Activated CD4-positive, alpha-beta T cell treated with anti-CD3 and anti-CD28 coated beads, Interleukin-2, amount 10 ng/mL, durations not matched to agents 24 days and 14 days (primary cell): ENCODE data around the gene RBFOX2. TPM values are rescaled to one million over a fixed set of nuclear protein-coding genes. Genes with fewer than 3 reads are reported as not detected.

Experiments used
- DNase-seq: peaks from one replicate; pipeline ENCODE4 v3.0.0; 2022
- H3K27ac Mint-ChIP-seq: one replicate; pipeline ENCODE4 v1.8.0; 2022; ENCODE audit warnings: mild to moderate bottlenecking, mixed read lengths
- H3K27me3 Mint-ChIP-seq: one replicate; pipeline ENCODE4 v1.8.0; 2022; ENCODE audit warnings: mixed read lengths
- H3K36me3 Mint-ChIP-seq: one replicate; pipeline ENCODE4 v1.8.0; 2022; ENCODE audit warnings: low read depth, mild to moderate bottlenecking, mixed read lengths
- H3K4me1 Mint-ChIP-seq: one replicate; pipeline ENCODE4 v1.8.0; 2021; ENCODE audit warnings: mixed read lengths
- H3K4me3 Mint-ChIP-seq: one replicate; pipeline ENCODE4 v1.8.0; 2022; ENCODE audit warnings: mild to moderate bottlenecking, moderate library complexity, mixed read lengths
- H3K9me3 Mint-ChIP-seq: one replicate; pipeline ENCODE4 v1.8.0; 2021; ENCODE audit warnings: mixed read lengths
- intact Hi-C: fragments of 100-400 bp; cut with micrococcal nuclease; formaldehyde crosslinking; loops from one replicate; pipeline ENCODE4 v1.15.1; 2023
- total RNA-seq: library from RNA; stranded (reverse); gene quantifications from 2 replicates; pipeline ENCODE4 v1.2.3, GENCODE V29; 2022

Gene RBFOX2
- total RNA-seq, 1 donor from 2014 or later: 3.9 TPM

- Mint-ChIP-seq H3K36me3 (no peaks in the 10 kb centered on the region), H3K9me3 (no peaks in the 10 kb centered on the region), H3K27ac (no peak overlapping the region), H3K4me1 (no peaks in the 10 kb centered on the region), H3K4me3 (no peak overlapping the region), H3K27me3 (peaks cover 20% of the 10 kb centered on the region)
- intact Hi-C loops: no loop called here
- DNase-seq: no peak
These were observed 57.8 kb downstream of the RBFOX2 start for GRCh38 chr22:35970616-35971455.

GRCh38 chr22:35967046-35967397 is 61.6 kb downstream of the RBFOX2 start:
- Mint-ChIP-seq H3K27ac (no peak overlapping the region), H3K4me3 (no peak overlapping the region), H3K9me3 (no peaks in the 10 kb centered on the region), H3K36me3 (no peaks in the 10 kb centered on the region), H3K27me3 (peaks cover 22% of the 10 kb centered on the region), H3K4me1 (no peaks in the 10 kb centered on the region)
- intact Hi-C loops: no loop called here
- DNase-seq: no peak

- intact Hi-C loops: no loop called here
- DNase-seq: no peak
- no peak overlapping the region for H3K4me3 Mint-ChIP-seq
- no peaks in the 10 kb centered on the region for H3K4me1 Mint-ChIP-seq
- H3K36me3 Mint-ChIP-seq: no peaks in the 10 kb centered on the region
- no peak overlapping the region for H3K27ac Mint-ChIP-seq
- peaks cover 22% of the 10 kb centered on the region for H3K27me3 Mint-ChIP-seq
- H3K9me3 Mint-ChIP-seq: no peaks in the 10 kb centered on the region
These were observed 62.1 kb downstream of the RBFOX2 start for GRCh38 chr22:35966314-35967045.

DNA sequence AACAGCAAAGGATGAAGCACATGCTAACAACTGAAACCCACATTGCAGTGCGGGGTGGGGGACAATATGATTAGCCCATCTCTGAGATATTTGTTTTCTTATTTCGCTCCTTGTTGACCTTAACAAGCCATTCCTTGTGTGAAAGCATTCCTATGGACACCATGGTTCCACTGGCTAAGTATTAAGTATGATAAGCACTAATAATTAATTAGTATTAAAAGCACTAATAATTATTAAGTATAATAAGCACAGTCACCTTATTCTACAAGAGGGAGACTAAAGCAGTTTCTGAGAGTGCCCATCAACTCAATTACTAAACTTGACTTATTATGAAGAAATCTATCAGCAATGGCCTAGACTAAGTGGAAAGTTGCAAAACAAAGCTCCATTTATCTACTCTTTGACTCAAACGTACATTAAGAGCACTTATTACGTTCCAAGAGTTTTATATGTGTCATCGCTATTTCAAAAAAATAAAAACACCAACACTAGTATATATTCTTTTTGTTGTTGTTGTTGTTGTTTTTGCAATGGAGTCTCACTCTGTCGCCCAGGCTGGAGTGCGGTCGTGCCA is 65.3 kb downstream of the RBFOX2 start:
- DNase-seq: no peak
- Mint-ChIP-seq H3K4me3 (no peak overlapping the region), H3K27ac (no peak overlapping the region), H3K36me3 (no peaks in the 10 kb centered on the region), H3K9me3 (no peaks in the 10 kb centered on the region), H3K4me1 (no peaks in the 10 kb centered on the region), H3K27me3 (peaks cover 24% of the 10 kb centered on the region)
- intact Hi-C loops: no loop called here

DNA sequence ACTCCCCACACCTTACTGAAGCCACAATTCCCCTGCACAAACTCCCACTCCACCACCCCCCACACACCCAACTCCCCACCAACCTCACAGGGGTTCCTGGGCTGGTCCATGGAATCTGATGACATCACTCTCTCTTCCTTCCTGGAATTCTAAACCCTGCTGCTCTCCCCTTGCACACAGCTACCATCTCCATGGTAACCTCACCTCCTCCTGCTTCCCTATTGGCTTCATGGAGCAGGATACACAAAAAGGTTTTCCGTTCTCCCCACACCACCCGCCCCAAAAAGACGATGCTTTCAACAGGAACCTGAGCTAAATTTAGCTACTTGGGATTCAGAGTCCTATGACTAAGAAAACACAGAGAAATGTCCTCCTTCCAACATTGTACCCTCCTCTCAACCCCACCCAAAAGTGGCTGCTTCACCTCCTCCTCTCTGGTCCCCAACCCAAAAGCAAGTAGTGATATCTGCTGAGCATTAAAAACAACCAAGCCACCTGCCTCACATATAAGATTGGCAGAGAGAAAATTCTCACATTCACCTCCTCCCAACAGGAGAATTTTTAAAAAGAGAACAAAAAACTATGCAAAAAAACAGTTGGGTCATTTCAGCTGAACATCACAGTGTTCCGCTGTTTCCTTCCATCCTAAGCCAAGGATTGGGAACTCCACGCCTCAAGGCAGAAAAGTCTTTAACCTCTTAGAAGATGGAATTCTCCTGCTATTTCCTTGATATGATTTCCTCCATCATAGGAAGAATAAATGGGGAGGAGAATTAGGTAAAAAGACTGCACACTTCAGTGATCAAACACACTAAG is 66.9 kb downstream of the RBFOX2 start:
- no peak overlapping the region for H3K4me3 Mint-ChIP-seq
- intact Hi-C loops: no loop called here
- DNase-seq: no peak
- H3K36me3 Mint-ChIP-seq: no peaks in the 10 kb centered on the region
- no peak overlapping the region for H3K27ac Mint-ChIP-seq
- no peaks in the 10 kb centered on the region for H3K9me3 Mint-ChIP-seq
- no peaks in the 10 kb centered on the region for H3K4me1 Mint-ChIP-seq
- H3K27me3 Mint-ChIP-seq: peaks cover 16% of the 10 kb centered on the region

DNA sequence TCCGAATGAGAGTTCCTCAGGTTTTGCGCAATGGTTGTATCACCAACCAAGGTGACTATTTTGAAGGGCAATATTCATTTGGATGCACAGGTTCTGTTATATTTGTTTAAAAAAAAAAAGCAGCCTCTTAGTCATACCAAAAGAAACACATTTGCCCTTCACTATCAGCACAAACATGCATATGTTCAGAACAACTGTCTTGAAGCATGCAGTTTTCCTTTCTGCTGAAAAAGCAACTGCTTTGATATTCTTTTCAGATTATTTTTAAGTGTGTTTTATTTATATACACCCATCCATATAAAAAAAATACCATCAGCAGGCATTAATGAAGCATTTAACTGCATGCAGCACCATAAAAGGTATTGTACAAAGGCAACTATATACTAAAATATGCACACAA is 67.8 kb downstream of the RBFOX2 start:
- Mint-ChIP-seq H3K4me3 (no peak overlapping the region), H3K27ac (no peak overlapping the region), H3K36me3 (no peaks in the 10 kb centered on the region), H3K4me1 (no peaks in the 10 kb centered on the region), H3K9me3 (no peaks in the 10 kb centered on the region), H3K27me3 (peaks cover 13% of the 10 kb centered on the region)
- no peak for DNase-seq
- intact Hi-C loops: no loop called here

- Mint-ChIP-seq H3K4me1 (no peaks in the 10 kb centered on the region), H3K27me3 (peaks cover 11% of the 10 kb centered on the region), H3K27ac (no peak overlapping the region), H3K4me3 (no peak overlapping the region), H3K9me3 (no peaks in the 10 kb centered on the region), H3K36me3 (no peaks in the 10 kb centered on the region)
- intact Hi-C loops: no loop called here
- DNase-seq: no peak
These were observed 69.4 kb downstream of the RBFOX2 start for GRCh38 chr22:35959121-35959800.

DNA sequence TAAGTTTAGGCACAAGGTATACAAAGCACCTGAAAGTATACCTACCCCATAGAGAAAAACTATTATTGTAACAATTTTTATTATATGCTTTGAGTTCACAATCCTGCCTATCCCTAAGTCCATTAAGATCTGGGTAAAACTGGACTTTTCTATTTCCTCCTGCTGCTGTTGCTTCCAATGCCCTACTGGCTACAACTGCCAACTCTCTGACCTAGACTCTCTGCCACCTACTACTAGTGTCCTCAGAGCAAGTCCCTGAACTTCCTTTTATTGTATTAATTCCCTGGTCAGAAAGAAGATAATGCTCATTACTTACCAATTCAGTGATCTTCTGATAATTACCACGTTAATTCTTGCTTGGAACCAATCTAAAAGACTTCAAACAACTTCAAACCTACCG is 70.3 kb downstream of the RBFOX2 start:
- Mint-ChIP-seq H3K27ac (no peak overlapping the region), H3K4me1 (no peaks in the 10 kb centered on the region), H3K4me3 (no peak overlapping the region), H3K27me3 (peaks cover 11% of the 10 kb centered on the region), H3K36me3 (no peaks in the 10 kb centered on the region), H3K9me3 (no peaks in the 10 kb centered on the region)
- DNase-seq: no peak
- intact Hi-C loops: no loop called here

- Mint-ChIP-seq H3K27ac (no peak overlapping the region), H3K36me3 (no peaks in the 10 kb centered on the region), H3K27me3 (peaks cover 8% of the 10 kb centered on the region), H3K4me1 (no peaks in the 10 kb centered on the region), H3K9me3 (no peaks in the 10 kb centered on the region), H3K4me3 (no peak overlapping the region)
- no peak for DNase-seq
- intact Hi-C loops: no loop called here
These were observed 71.0 kb downstream of the RBFOX2 start for GRCh38 chr22:35957589-35957988.

DNA sequence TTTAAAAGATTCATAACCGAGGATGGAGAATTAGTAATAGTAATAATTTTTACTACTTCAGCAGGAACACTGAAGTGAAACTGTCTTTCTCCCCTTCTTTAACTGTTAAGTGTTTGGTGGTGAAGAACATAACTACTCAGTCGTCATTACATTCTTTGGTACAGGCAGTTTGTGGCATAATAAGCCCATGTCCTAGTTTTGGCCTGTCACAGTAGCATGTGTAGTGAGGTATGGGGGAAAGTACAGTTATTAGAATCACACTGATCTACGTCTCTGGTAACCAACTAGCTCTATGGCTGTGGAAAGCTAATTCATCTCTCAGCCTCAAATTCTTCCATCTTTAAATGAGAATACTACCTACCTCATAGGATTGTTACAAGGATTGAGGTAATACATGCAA is 71.8 kb downstream of the RBFOX2 start:
- H3K4me3 Mint-ChIP-seq: no peak overlapping the region
- no peaks in the 10 kb centered on the region for H3K4me1 Mint-ChIP-seq
- no peaks in the 10 kb centered on the region for H3K36me3 Mint-ChIP-seq
- intact Hi-C loops: no loop called here
- no peaks in the 10 kb centered on the region for H3K9me3 Mint-ChIP-seq
- no peak for DNase-seq
- H3K27ac Mint-ChIP-seq: no peak overlapping the region
- peaks cover 6% of the 10 kb centered on the region for H3K27me3 Mint-ChIP-seq

DNA sequence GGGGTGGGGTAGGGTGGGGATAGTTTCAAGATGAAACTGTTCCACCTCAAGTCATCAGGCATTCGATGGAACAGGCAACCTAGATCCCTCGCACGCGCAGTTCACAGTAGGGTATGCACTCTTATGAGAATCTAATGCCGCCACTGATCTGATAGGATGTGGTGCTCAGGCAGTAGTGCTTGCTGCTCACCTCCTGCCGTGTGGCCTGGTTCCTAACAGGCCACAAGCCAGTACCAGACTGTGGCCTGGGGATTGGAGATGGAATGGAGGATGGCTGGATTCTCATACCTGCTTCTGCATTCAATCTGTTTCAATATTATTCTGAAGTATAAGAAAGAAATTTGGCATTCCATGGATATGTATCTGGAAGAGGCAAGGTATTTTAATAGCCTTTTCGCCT is 73.1 kb downstream of the RBFOX2 start:
- intact Hi-C loops: no loop called here
- no peaks in the 10 kb centered on the region for H3K4me1 Mint-ChIP-seq
- no peak for DNase-seq
- H3K4me3 Mint-ChIP-seq: no peak overlapping the region
- H3K27me3 Mint-ChIP-seq: peaks cover 4% of the 10 kb centered on the region
- H3K27ac Mint-ChIP-seq: no peak overlapping the region
- H3K36me3 Mint-ChIP-seq: no peaks in the 10 kb centered on the region
- H3K9me3 Mint-ChIP-seq: no peaks in the 10 kb centered on the region

GRCh38 chr22:35952576-35952975 is 76.0 kb downstream of the RBFOX2 start:
- no peaks in the 10 kb centered on the region for H3K36me3 Mint-ChIP-seq
- no peak overlapping the region for H3K4me3 Mint-ChIP-seq
- intact Hi-C loops: no loop called here
- H3K27ac Mint-ChIP-seq: no peak overlapping the region
- no peaks in the 10 kb centered on the region for H3K4me1 Mint-ChIP-seq
- no peak for DNase-seq
- H3K27me3 Mint-ChIP-seq: peaks cover 2% of the 10 kb centered on the region
- H3K9me3 Mint-ChIP-seq: no peaks in the 10 kb centered on the region

DNA sequence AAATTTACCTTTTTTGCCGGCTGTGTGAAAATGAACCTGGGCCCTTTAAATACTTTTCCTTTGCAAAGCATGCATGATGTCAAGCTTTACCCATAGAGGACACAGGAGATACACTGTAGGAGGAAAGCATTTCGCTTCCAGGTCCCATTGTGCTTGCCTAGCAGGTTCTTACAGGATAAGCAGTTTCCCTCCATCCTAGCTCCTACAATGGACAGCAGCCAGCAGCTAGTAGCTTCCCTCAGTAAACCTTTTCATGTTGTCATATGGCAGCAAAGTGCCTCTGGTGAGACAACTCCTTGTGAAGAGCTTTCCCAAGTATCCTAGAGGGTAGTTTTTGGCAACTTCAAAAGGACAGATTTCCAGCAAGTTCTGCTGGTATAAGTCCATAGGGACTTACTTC is 78.4 kb downstream of the RBFOX2 start:
- intact Hi-C loops: no loop called here
- Mint-ChIP-seq H3K9me3 (no peaks in the 10 kb centered on the region), H3K4me1 (no peaks in the 10 kb centered on the region)

More for the DNA sequence above, 78.4 kb downstream of the RBFOX2 start:
- Mint-ChIP-seq H3K27me3 (peaks cover 2% of the 10 kb centered on the region), H3K27ac (no peak overlapping the region), H3K36me3 (no peaks in the 10 kb centered on the region), H3K4me3 (no peak overlapping the region)
- DNase-seq: no peak
